Smooth muscle cell (in vitro differentiated cells): ENCODE measurements around the gene ENO3. TPM values are rescaled to one million over a fixed set of nuclear protein-coding genes. Genes with fewer than 3 reads are reported as not detected.
A peak's percentile ranks its signal among the peaks of the same experiment; 100 is the strongest.

Source experiments
- DNase-seq: peaks from one replicate; lab custom pipeline; 2025; ENCODE audit not compliant: unreplicated experiment; lab: John Stamatoyannopoulos, UW
- H2AFZ ChIP-seq: fragments of 200-600 bp; sonication (generic); 2 replicates; pipeline ENCODE4 v1.6.0; 2016; ENCODE audit warnings: antibody characterized with exemption, low read depth, mild to moderate bottlenecking
- H3F3A ChIP-seq: fragments of 200-600 bp; sonication (generic); 2 replicates; pipeline ENCODE4 v1.6.0; 2017; ENCODE audit warnings: antibody characterized with exemption, low read depth
- H3K27ac ChIP-seq: fragments of 200-600 bp; sonication (generic); 2 replicates; pipeline ENCODE4 v1.5.1; 2016; ENCODE audit warnings: low read depth, mild to moderate bottlenecking
- H3K27me3 ChIP-seq: fragments of 200-600 bp; sonication (generic); 2 replicates; pipeline ENCODE4 v1.6.1; 2016; ENCODE audit warnings: low read depth, mild to moderate bottlenecking
- H3K36me3 ChIP-seq: fragments of 200-600 bp; sonication (generic); 2 replicates; pipeline ENCODE4 v1.5.1; 2016; ENCODE audit warnings: low read depth
- H3K4me1 ChIP-seq: fragments of 200-600 bp; sonication (generic); 2 replicates; pipeline ENCODE4 v1.5.1; 2016; ENCODE audit warnings: low read depth
- H3K4me2 ChIP-seq: fragments of 200-600 bp; sonication (generic); 2 replicates; pipeline ENCODE4 v1.6.0; 2016; ENCODE audit warnings: mild to moderate bottlenecking
- H3K4me3 ChIP-seq: fragments of 200-600 bp; sonication (generic); 2 replicates; pipeline ENCODE4 v1.5.1; 2016; ENCODE audit warnings: mild to moderate bottlenecking
- H3K79me2 ChIP-seq: fragments of 200-600 bp; sonication (generic); 2 replicates; pipeline ENCODE4 v1.6.0; 2016; ENCODE audit warnings: low read depth, mild to moderate bottlenecking
- H3K9ac ChIP-seq: fragments of 200-600 bp; sonication (generic); 2 replicates; pipeline ENCODE4 v1.6.0; 2016; ENCODE audit warnings: low read depth
- H3K9me3 ChIP-seq: fragments of 200-600 bp; sonication (generic); replicated peaks from 2 replicates; pipeline ENCODE4 v1.5.1; 2016; ENCODE audit warnings: low read depth
- H4K20me1 ChIP-seq: fragments of 200-600 bp; sonication (generic); 2 replicates; pipeline ENCODE4 v1.6.0; 2016; ENCODE audit warnings: low read depth
- WGBS: methylation state at CpG from one replicate; pipeline ENCODE4 v1.1.7; 2016; ENCODE audit warnings: low lambda C conversion rate; 5-methylcytosine and 5-hydroxymethylcytosine counted together
- polyA plus RNA-seq: library from polyadenylated mRNA; unstranded; fragments of >200 nt; fragmentation: Nextera tagmentation; extraction: Ambion mirVana; gene quantifications from 2 replicates; pipeline ENCODE4 v1.2.1, GENCODE V29; 2016
- total RNA-seq: library from RNA; depleted of rRNA; stranded (reverse); fragments of >200 nt; gene quantifications from 2 replicates; pipeline ENCODE4 v1.2.3, GENCODE V29; 2014
- TF ChIP-seq, protein P1 (sequence below): fragments of 200-600 bp; sonication (generic); IDR thresholded peaks from 2 replicates; pipeline ENCODE4 v1.5.1; 2017; ENCODE audit warnings: borderline replicate concordance, mild to moderate bottlenecking, antibody characterized with exemption; ENCODE audit not compliant: insufficient read depth, poor library complexity, severe bottlenecking

The ENO3 gene
- total and polyA plus RNA-seq, 2 experiments from 2014 or later, result 5.9 to 14.5 TPM

DNA sequence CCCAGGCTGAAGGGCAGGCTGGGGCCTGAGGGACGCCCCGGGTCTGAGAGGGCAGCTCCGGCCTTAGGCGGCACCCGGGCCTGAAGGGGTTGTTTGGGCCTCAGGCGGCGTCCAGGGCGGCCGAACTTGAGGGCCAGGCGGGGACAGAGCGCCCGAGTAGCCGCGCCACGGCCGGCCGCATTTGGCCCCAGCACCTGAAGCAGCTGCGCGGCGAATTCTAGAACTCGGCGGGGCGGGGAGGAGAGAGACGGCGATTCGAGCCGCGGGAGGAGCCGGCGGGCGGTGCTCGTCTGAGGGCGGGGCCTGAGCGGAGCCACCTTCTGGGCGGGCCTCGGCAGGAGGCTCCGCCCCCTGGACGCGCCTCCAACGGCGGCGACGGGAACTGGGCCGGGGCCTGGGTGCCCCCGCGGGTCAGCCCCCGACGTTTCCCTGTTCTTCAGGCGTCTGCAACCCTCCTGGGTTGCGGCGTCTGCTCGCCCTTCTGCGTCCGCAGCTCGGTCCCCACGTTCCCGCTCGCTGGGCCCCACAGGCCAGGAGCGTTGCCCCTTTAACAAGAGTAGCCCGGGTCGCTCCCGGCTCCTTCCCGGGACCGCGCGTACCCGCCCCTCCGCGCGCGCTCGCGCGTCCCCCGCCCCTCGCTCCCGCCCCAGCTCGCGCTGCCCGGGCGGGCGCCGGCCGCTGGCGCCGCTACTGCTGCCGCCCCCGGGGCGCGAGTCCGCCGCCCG lies 46.5 kb downstream of the ENO3 start, which contains the start of the genes INCA1 and KIF1C:
Gene INCA1 (minus strand): TSS at position 221 of the 725 bp plus-strand sequence. CDS start 3,085 bp downstream, outside the sequence.
Gene KIF1C (plus strand): TSS at position 649 of the 725 bp plus-strand sequence. CDS start 2,297 bp downstream, outside the sequence.
- no peaks in the 10 kb centered on the region for H3K36me3 ChIP-seq
- H4K20me1 ChIP-seq, result peaks cover 21% of the 10 kb centered on the region
- peak within 1 kb of the TSS; percentile 60 for H3K27ac ChIP-seq
- no peaks in the 10 kb centered on the region for H3F3A ChIP-seq
- peak within 1 kb of the TSS; percentile 98 for H3K4me3 ChIP-seq
- H3K4me1 ChIP-seq, result peaks cover 13% of the 10 kb centered on the region
- no peaks in the 10 kb centered on the region for H3K9me3 ChIP-seq
- peak within 1 kb of the TSS; percentile 77 for H3K9ac ChIP-seq
- H2AFZ ChIP-seq, result peak within 1 kb of the TSS; percentile 86
- peak within 1 kb of the TSS; percentile 88 for H3K4me2 ChIP-seq
- TF ChIP-seq, protein P1, sequence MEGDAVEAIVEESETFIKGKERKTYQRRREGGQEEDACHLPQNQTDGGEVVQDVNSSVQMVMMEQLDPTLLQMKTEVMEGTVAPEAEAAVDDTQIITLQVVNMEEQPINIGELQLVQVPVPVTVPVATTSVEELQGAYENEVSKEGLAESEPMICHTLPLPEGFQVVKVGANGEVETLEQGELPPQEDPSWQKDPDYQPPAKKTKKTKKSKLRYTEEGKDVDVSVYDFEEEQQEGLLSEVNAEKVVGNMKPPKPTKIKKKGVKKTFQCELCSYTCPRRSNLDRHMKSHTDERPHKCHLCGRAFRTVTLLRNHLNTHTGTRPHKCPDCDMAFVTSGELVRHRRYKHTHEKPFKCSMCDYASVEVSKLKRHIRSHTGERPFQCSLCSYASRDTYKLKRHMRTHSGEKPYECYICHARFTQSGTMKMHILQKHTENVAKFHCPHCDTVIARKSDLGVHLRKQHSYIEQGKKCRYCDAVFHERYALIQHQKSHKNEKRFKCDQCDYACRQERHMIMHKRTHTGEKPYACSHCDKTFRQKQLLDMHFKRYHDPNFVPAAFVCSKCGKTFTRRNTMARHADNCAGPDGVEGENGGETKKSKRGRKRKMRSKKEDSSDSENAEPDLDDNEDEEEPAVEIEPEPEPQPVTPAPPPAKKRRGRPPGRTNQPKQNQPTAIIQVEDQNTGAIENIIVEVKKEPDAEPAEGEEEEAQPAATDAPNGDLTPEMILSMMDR, result no peak
- 1% methylated on average over 41 of the region's 93 CpGs for WGBS
- H3K79me2 ChIP-seq, result peaks cover 16% of the 10 kb centered on the region
- no peaks in the 10 kb centered on the region for H3K27me3 ChIP-seq
- peak; percentile 73 for DNase-seq

DNA sequence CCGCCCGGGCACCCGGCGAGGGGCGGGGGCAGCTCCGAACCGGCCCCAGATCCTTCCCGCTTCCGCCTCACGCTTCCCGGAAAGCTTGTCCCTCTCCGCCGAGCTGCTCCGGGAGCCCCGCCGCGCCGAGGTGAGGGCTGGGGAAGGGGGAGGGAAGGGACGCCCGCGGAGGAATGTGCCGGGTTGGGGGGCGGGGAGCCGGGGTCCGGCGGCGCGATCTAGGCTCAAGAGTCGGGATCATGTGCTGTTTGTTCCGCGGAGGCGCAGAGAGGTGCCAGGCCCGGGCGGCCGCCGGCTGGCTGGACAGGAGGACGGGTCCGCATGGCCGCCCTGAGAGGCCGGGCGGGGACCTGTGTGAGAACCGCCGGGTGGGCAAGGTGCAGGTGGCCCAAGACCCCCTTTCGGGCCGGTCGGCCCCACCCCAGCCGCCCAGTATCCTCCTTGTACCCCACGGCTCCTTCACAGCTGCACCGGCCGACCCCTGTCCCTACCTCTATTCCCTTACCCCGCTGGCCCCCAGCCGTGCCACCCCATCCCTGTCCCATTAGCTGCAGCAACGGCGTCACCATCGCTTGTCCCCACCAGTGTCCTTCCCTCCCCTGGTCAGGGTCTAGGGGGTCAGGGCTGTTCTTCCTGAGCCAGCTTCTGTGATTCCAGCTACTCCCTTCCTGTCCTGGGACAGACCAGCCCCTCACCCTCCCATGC lies 47.3 kb downstream of the ENO3 start:
- Histone ChIP-seq H3K9ac (peak overlapping the region; percentile 77), H3K79me2 (peaks cover 16% of the 10 kb centered on the region), H4K20me1 (peaks cover 21% of the 10 kb centered on the region), H3K27ac (no peak overlapping the region), H3K9me3 (no peaks in the 10 kb centered on the region), H3K4me1 (peaks cover 13% of the 10 kb centered on the region), H3K4me3 (peak overlapping the region; percentile 98), H2AFZ (peak overlapping the region; percentile 86), H3K36me3 (no peaks in the 10 kb centered on the region), H3F3A (no peaks in the 10 kb centered on the region), H3K4me2 (peak overlapping the region; percentile 88), H3K27me3 (no peaks in the 10 kb centered on the region)
- 3% methylated on average over 20 of the region's 55 CpGs for WGBS
- TF ChIP-seq, protein P1, result no peak
- peak; percentile 40 for DNase-seq

DNA sequence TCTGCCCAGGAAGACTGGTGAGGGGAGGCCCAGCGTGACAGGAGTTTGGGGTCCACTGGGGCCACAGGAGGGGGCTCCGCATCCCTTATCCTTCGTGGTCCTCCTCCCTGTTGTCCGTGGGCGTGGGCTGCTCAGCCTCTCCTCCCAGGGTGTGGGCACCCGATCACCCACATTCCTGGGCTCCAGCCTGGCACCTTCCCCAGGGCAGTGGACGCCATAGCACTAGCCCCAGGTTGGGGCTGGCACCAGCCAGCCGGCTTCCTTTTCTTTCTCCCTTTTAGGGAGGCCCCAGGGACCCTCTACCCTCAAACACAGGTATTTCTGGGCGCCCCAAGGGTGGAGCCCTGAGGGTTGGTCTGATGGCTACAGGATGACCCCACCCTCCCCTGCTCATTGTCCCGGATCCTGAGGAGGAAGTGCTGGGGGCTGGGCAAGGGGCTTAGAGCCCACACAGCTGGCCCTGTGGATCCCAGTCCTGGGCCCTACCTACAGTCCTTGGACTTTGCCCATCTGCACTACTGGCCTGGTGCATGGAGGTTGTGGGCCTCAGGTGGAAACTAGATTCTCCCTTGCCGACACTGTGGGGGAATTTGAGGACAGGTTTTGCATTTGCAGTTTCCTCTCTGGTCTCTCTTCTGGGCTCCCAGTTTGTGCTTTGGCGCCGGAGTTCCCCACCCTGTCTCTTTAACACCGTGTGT lies 48.0 kb downstream of the ENO3 start:
- Histone ChIP-seq H3F3A (no peaks in the 10 kb centered on the region), H2AFZ (no peak overlapping the region), H3K9me3 (no peaks in the 10 kb centered on the region), H3K27me3 (no peaks in the 10 kb centered on the region), H3K27ac (no peak overlapping the region), H3K9ac (peak overlapping the region; percentile 77), H3K4me3 (peak overlapping the region; percentile 98), H3K4me2 (peak overlapping the region; percentile 88), H3K4me1 (peaks cover 13% of the 10 kb centered on the region), H4K20me1 (peaks cover 21% of the 10 kb centered on the region), H3K36me3 (no peaks in the 10 kb centered on the region), H3K79me2 (peaks cover 16% of the 10 kb centered on the region)
- no peak for DNase-seq
- 24% methylated on average over 14 of the region's 14 CpGs for WGBS
- TF ChIP-seq, protein P1, result no peak
